Measurements from ENCODE around the gene ZBTB20. TPM values are rescaled to one million over a fixed set of nuclear protein-coding genes. Genes with fewer than 3 reads are reported as not detected.
A peak's percentile ranks its signal among the peaks of the same experiment; 100 is the strongest.

ZBTB20 gene
- total and polyA plus RNA-seq, 10 of the 15 experiments (the other 5 are each of a cell fraction or from before 2014, with no cell fraction given) = 0.20 to 5.5 (median 2.2) TPM

DNA sequence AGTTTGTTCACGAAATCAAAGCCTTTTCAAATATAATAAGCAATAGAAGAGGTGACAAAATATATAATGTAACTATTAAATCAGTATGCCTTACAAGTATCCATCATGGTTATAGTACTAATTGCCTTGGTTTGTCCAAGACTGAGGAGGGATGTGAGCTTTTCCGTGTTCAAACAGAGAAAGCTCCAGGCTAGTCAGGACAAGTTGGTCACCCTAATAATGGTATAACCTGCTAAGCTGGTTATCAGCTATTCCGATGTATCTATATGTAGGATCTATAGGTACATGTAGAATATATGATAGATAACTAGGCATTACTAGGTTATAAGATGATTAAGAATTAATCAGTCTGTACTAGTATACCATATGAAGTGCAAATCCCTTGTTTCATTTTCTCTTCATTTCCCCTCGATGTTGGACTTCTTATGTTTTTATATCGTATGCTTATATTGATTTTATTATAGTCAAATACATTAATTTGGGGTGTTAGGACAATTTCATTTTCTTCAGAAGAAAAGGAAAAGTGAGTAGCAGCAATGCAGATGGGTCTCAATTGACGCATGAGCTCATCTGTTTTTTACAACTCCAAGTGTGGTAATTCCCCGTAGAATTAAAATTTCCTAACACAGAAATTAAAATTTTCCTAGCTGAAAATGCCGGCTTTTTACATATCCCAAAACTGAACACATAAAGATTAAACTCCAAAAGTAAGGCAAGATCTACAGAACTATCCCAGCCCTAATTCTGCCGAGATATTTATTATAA, 434.2 kb downstream of the ZBTB20 start (continued):
- TF ChIP-seq, protein P1, sequence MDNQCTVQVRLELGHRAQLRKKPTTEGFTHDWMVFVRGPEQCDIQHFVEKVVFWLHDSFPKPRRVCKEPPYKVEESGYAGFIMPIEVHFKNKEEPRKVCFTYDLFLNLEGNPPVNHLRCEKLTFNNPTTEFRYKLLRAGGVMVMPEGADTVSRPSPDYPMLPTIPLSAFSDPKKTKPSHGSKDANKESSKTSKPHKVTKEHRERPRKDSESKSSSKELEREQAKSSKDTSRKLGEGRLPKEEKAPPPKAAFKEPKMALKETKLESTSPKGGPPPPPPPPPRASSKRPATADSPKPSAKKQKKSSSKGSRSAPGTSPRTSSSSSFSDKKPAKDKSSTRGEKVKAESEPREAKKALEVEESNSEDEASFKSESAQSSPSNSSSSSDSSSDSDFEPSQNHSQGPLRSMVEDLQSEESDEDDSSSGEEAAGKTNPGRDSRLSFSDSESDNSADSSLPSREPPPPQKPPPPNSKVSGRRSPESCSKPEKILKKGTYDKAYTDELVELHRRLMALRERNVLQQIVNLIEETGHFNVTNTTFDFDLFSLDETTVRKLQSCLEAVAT (IDR thresholded peaks at IDR 0.05) = no peak

DNA sequence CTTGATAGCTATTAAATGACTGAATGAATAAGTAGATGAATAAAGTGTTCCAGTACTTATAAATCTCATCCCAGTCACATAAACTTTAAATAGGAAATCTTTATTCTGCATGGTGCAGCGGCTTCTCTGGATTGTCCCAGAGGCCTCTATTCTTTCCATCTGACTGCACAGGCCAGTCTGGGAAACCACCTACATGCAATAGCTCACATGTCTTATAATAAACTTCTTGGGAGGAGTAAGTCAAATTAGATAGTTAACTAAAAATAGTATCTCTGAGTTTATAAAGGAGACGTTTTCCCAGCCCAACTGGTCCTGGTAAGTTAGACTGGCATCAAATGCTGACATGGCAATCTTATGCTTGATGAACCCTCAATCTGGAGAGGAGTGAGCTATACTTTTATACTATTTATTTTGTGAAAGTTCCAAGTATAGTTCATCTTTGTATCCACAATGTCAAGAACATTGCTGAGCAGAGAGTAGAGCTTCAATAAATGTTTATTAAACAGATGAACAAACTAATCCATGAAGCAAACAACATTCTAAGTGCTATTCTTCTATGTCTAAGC, 435.7 kb downstream of the ZBTB20 start:
- intact Hi-C loops (cut with micrococcal nuclease; ENCODE audit: unreplicated experiment) (no loop called here), in situ Hi-C loops (cut with MboI) (no loop called here)
- DNase-seq (ENCODE audit: low read depth, low spot score) (no peak), ATAC-seq (0 out of 3 replicates have a peak, but pooled peaks have one; percentile 25), FAIRE-seq (no peak)
- ChIA-PET SMC1A (ENCODE audit: uncharacterized antibody, unreplicated experiment) (interaction anchor here (0.9 to 1.4 kb wide), 4 partner anchors 12 to 247 kb away, joined by 3 to 5 read pairs (median 3); no protein-coding TSS in a partner anchor), CTCF (interaction anchor here (1.6 kb wide), 1 partner anchor 10 kb away, joined by 3 read pairs; no protein-coding TSS in a partner anchor), POLR2A (interaction anchor here (0.6 kb wide), 1 partner anchor 16 kb away, joined by 3 read pairs; no protein-coding TSS in a partner anchor), RAD21 (ENCODE audit: unreplicated experiment) (no interaction called here)
- H3K4me1 ChIP-seq (ENCODE audit: control insufficient read depth, insufficient read depth, low read length) = no peaks in the 10 kb centered on the region
- no peak overlapping the region for H3K4me3 ChIP-seq
- TF ChIP-seq, protein P2, sequence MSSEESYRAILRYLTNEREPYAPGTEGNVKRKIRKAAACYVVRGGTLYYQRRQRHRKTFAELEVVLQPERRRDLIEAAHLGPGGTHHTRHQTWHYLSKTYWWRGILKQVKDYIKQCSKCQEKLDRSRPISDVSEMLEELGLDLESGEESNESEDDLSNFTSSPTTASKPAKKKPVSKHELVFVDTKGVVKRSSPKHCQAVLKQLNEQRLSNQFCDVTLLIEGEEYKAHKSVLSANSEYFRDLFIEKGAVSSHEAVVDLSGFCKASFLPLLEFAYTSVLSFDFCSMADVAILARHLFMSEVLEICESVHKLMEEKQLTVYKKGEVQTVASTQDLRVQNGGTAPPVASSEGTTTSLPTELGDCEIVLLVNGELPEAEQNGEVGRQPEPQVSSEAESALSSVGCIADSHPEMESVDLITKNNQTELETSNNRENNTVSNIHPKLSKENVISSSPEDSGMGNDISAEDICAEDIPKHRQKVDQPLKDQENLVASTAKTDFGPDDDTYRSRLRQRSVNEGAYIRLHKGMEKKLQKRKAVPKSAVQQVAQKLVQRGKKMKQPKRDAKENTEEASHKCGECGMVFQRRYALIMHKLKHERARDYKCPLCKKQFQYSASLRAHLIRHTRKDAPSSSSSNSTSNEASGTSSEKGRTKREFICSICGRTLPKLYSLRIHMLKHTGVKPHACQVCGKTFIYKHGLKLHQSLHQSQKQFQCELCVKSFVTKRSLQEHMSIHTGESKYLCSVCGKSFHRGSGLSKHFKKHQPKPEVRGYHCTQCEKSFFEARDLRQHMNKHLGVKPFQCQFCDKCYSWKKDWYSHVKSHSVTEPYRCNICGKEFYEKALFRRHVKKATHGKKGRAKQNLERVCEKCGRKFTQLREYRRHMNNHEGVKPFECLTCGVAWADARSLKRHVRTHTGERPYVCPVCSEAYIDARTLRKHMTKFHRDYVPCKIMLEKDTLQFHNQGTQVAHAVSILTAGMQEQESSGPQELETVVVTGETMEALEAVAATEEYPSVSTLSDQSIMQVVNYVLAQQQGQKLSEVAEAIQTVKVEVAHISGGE (CRISPR knock-in tag; IDR thresholded peaks at IDR 0.05) = no peak
- TF ChIP-seq WRNIP1 (IDR thresholded peaks at IDR 0.05; ENCODE audit: borderline replicate concordance, low read depth, low read length) = no peak
- no peak for TF ChIP-seq HDGF (IDR thresholded peaks at IDR 0.05)
- no peak for TF ChIP-seq NR2C2 (IDR thresholded peaks at IDR 0.05; ENCODE audit: borderline replicate concordance, control insufficient read depth, insufficient read length, low read depth)
- TF ChIP-seq MEF2A (IDR thresholded peaks at IDR 0.05; ENCODE audit: insufficient read depth, low read depth, low read length) = no peak
- no peak for TF ChIP-seq EGR1 (IDR thresholded peaks at IDR 0.05; ENCODE audit: borderline replicate concordance in 1 of 2, low read depth in 2 of 2, low read length in 2 of 2)
- no peak for TF ChIP-seq CBFB (IDR thresholded peaks at IDR 0.05; ENCODE audit: low read depth)
- TF ChIP-seq, protein P3, sequence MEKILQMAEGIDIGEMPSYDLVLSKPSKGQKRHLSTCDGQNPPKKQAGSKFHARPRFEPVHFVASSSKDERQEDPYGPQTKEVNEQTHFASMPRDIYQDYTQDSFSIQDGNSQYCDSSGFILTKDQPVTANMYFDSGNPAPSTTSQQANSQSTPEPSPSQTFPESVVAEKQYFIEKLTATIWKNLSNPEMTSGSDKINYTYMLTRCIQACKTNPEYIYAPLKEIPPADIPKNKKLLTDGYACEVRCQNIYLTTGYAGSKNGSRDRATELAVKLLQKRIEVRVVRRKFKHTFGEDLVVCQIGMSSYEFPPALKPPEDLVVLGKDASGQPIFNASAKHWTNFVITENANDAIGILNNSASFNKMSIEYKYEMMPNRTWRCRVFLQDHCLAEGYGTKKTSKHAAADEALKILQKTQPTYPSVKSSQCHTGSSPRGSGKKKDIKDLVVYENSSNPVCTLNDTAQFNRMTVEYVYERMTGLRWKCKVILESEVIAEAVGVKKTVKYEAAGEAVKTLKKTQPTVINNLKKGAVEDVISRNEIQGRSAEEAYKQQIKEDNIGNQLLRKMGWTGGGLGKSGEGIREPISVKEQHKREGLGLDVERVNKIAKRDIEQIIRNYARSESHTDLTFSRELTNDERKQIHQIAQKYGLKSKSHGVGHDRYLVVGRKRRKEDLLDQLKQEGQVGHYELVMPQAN (conservative IDR thresholded peaks at IDR 0.05) = no peak
- peak; percentile 27; the same call in 1 of the 2 replicates for TF ChIP-seq JUNB (IDR thresholded peaks at IDR 0.05)
- H3K27me3 ChIP-seq (replicated peaks in 1 of 2; ENCODE audit: control insufficient read depth in 2 of 2, insufficient read depth in 2 of 2, low read length in 1 of 2) = no peaks in the 10 kb centered on the region
- H3K9ac ChIP-seq (ENCODE audit: control insufficient read depth, insufficient read depth, low read length) = no peak overlapping the region
- WGBS (ENCODE audit: insufficient coverage, insufficient replicate concordance, low lambda C conversion rate, missing lambda C conversion rate) = 33% methylated on average over 2 of the region's 2 CpGs
- no peak overlapping the region for H2AFZ ChIP-seq (ENCODE audit: control insufficient read depth, low read depth, low read length)
- H3K4me2 ChIP-seq (ENCODE audit: control insufficient read depth, insufficient read depth) = no peak overlapping the region
- no peak overlapping the region for H3K27ac ChIP-seq (ENCODE audit: control insufficient read depth, insufficient read depth)
- no peaks in the 10 kb centered on the region for H4K20me1 ChIP-seq (ENCODE audit: control insufficient read depth, insufficient read depth)
- H3K79me2 ChIP-seq (ENCODE audit: control insufficient read depth, insufficient read depth, low read length) = no peaks in the 10 kb centered on the region
- no peaks in the 10 kb centered on the region for H3K9me3 ChIP-seq (replicated peaks; ENCODE audit: control insufficient read depth, insufficient read depth, low read length)
- BruUV-seq (replicated peaks) = no TSS peak
- no peaks in the 10 kb centered on the region for H3K36me3 ChIP-seq (ENCODE audit: control insufficient read depth in 2 of 2, insufficient read depth in 2 of 2, low read length in 1 of 2)
